K562 (cell line): ENCODE results near the gene LPCAT2. TPM values are rescaled to one million over a fixed set of nuclear protein-coding genes. Genes with fewer than 3 reads are reported as not detected.

Experiments used
- ATAC-seq: fragments of 200-7000 bp; cut with Tn5 transposase; 3 replicates; pipeline ENCODE4 v1.9.1; 2020; ENCODE audit warnings: moderate library complexity
- BruUV-seq: library from RNA; stranded (reverse); fragments of 400-500 nt; replicated peaks from 2 replicates; lab custom pipeline; 2021; lab: Mats Ljungman, UMichigan
- CTCF ChIA-PET: fragments of 300-600 bp; formaldehyde crosslinking; extraction: SDS; loops from one replicate; lab custom pipeline; 2021; ENCODE audit warnings: low intra/inter-chr PET ratio; lab: Yijun Ruan, JAX
- POLR2A ChIA-PET: fragments of 300-600, 350-650 bp; sonication (Branson Sonifier 250); formaldehyde crosslinking; extraction: SDS; loops from one replicate; lab custom pipeline; 2021; ENCODE audit warnings: antibody characterized with exemption, inconsistent platforms; lab: Yijun Ruan, JAX
- DNase-seq, 4 experiments: peaks; one replicate each; pipeline versions ENCODE4 v3.0.0 to v3.0.0-alpha.2; 2011 to 2018; ENCODE audit warnings: low spot score in 3 of 4, mixed read lengths in 3 of 4; ENCODE audit errors: extremely low read depth in 1 of 4
- FAIRE-seq: peaks from 2 replicates; lab custom pipeline; 2011; peaks lifted over from hg19 to GRCh38; lab: Jason Lieb, UNC
- H2AFZ ChIP-seq: 2 replicates; pipeline ENCODE4 v1.6.0; 2011; ENCODE audit warnings: low read depth, low read length, control low read depth, inconsistent platforms
- H3K27ac ChIP-seq: fragments of 200-600 bp; 3 replicates; pipeline ENCODE4 v1.8.0; 2011; ENCODE audit warnings: low read depth, mild to moderate bottlenecking, control low read depth, inconsistent platforms, low read length, moderate library complexity, mixed read lengths; ENCODE audit errors: extremely low read depth
- H3K27me3 ChIP-seq, 2 experiments: fragments of 300-600 bp in 1 of 2; 2 replicates in 1 of 2; 3 replicates in 1 of 2; pipeline versions ENCODE4 v1.6.0 to v1.8.0; 2011; ENCODE audit warnings: inconsistent platforms in 2 of 2, low read length in 2 of 2, mild to moderate bottlenecking in 1 of 2, mixed read lengths in 1 of 2, moderate library complexity in 1 of 2; ENCODE audit not compliant: control insufficient read depth in 2 of 2, insufficient read depth in 2 of 2
- H3K36me3 ChIP-seq: fragments of 300-600 bp; 3 replicates; pipeline ENCODE4 v1.8.0; 2011; ENCODE audit warnings: mild to moderate bottlenecking, low read length, inconsistent platforms; ENCODE audit not compliant: control insufficient read depth, insufficient read depth
- H3K4me1 ChIP-seq, 2 experiments: fragments of 200-600 bp in 1 of 2; replicated peaks in 1 of 2; 2 replicates in 1 of 2; 3 replicates in 1 of 2; pipeline versions ENCODE4 v1.5.1 to v1.8.0; 2011; ENCODE audit warnings: inconsistent platforms in 2 of 2, low read length in 2 of 2, mild to moderate bottlenecking in 1 of 2, mixed read lengths in 1 of 2, moderate library complexity in 1 of 2; ENCODE audit not compliant: control insufficient read depth in 2 of 2, insufficient read depth in 2 of 2
- H3K4me2 ChIP-seq: 2 replicates; pipeline ENCODE4 v1.6.1; 2011; ENCODE audit warnings: low read length, control low read depth, inconsistent platforms, mixed read lengths; ENCODE audit not compliant: insufficient read depth
- H3K4me3 ChIP-seq: fragments of 200-600 bp; sonication (generic), shearing (Covaris generic); 2 replicates; pipeline ENCODE4 v1.5.1; 2016; ENCODE audit warnings: control low read depth, inconsistent platforms
- H3K79me2 ChIP-seq: fragments of 200-600 bp; 3 replicates; pipeline ENCODE4 v1.8.0; 2011; ENCODE audit warnings: low read length, inconsistent platforms; ENCODE audit not compliant: control insufficient read depth, insufficient read depth
- H3K9ac ChIP-seq, 2 experiments: 2 replicates each; pipeline versions ENCODE4 v1.6.0 to v1.6.1; 2011; ENCODE audit warnings: low read depth in 2 of 2, low read length in 2 of 2, control low read depth in 1 of 2, inconsistent platforms in 1 of 2, mild to moderate bottlenecking in 1 of 2, mixed read lengths in 1 of 2; ENCODE audit not compliant: insufficient read depth in 1 of 2
- H3K9me1 ChIP-seq: one replicate; pipeline ENCODE4 v1.6.0; 2011; ENCODE audit warnings: inconsistent platforms, mild to moderate bottlenecking, low read length, moderate library complexity; ENCODE audit not compliant: control insufficient read depth, insufficient read depth
- H3K9me3 ChIP-seq: replicated peaks from 2 replicates; pipeline ENCODE4 v1.5.1; 2011; ENCODE audit warnings: low read depth, low read length, inconsistent platforms; ENCODE audit not compliant: control insufficient read depth, insufficient read depth
- H4K20me1 ChIP-seq: replicated peaks from 2 replicates; pipeline ENCODE4 v1.6.1; 2011; ENCODE audit warnings: low read length, inconsistent platforms, mixed read lengths; ENCODE audit not compliant: control insufficient read depth, insufficient read depth
- BDP1 ChIP-seq: IDR thresholded peaks from 3 replicates; pipeline ENCODE4 v1.6.1; 2011; ENCODE audit not compliant: insufficient read length, insufficient read depth
- BRF1 ChIP-seq: IDR thresholded peaks from 3 replicates; pipeline ENCODE4 v1.6.1; 2011; ENCODE audit warnings: borderline replicate concordance, mild to moderate bottlenecking; ENCODE audit not compliant: insufficient read length; ENCODE audit errors: extremely low read depth
- FIP1L1 ChIP-seq: fragments of 200-400 bp; formaldehyde crosslinking; IDR thresholded peaks from 2 replicates; pipeline ENCODE4 v1.6.1; 2018; ENCODE audit warnings: mild to moderate bottlenecking, low read depth, low read length; ENCODE audit not compliant: poor library complexity, severe bottlenecking
- FOXM1 ChIP-seq, 2 experiments: fragments of 450-650 bp in 1 of 2; sonication (generic) in 1 of 2; formaldehyde crosslinking in 1 of 2; IDR thresholded peaks; 2 replicates each; pipeline versions ENCODE4 v1.6.1 to v1.9.0; 2017 to 2022; ENCODE audit warnings: low read depth in 2 of 2, mild to moderate bottlenecking in 2 of 2, missing genetic modification reagents in 1 of 2, moderate library complexity in 1 of 2
- HMGXB4 ChIP-seq: sonication (generic); formaldehyde crosslinking; IDR thresholded peaks from 2 replicates; pipeline ENCODE4 v1.8.1; 2023; ENCODE audit warnings: mild to moderate bottlenecking, missing genetic modification reagents
- ID3 ChIP-seq, 2 experiments: fragments of 250-450 bp in 1 of 2; fragments of 450-650 bp in 1 of 2; sonication (Bioruptor Pico) in 1 of 2; IDR thresholded peaks; 2 replicates each; pipeline versions ENCODE4 v1.6.1 to v1.8.0; 2016 to 2021; ENCODE audit warnings: mild to moderate bottlenecking in 2 of 2, moderate library complexity in 2 of 2, missing compliant biosample characterization in 1 of 2, missing genetic modification characterization in 1 of 2
- MBD2 ChIP-seq: sonication (generic); IDR thresholded peaks from 2 replicates; pipeline ENCODE4 v1.6.1; 2016; ENCODE audit warnings: low read depth, borderline replicate concordance
- PHF21A ChIP-seq: fragments of 450-650 bp; IDR thresholded peaks from 2 replicates; pipeline ENCODE4 v1.6.1; 2017; ENCODE audit warnings: low read depth, borderline replicate concordance
- PPARD ChIP-seq: fragments of 250-450 bp; sonication (Bioruptor Pico); IDR thresholded peaks from 2 replicates; pipeline ENCODE4 v1.8.0; 2022; ENCODE audit warnings: inconsistent platforms, mild to moderate bottlenecking, moderate library complexity
- SREBF2 ChIP-seq: sonication (generic); formaldehyde crosslinking; IDR thresholded peaks from 2 replicates; pipeline ENCODE4 v1.4.0; 2020; ENCODE audit warnings: mild to moderate bottlenecking, missing genetic modification reagents
- TAL1 ChIP-seq: fragments of 450-650 bp; IDR thresholded peaks from 2 replicates; pipeline ENCODE4 v1.6.1; 2016; ENCODE audit warnings: mild to moderate bottlenecking
- TCF7 ChIP-seq: sonication (generic); IDR thresholded peaks from 2 replicates; pipeline ENCODE4 v1.6.1; 2016; ENCODE audit warnings: antibody characterized with exemption, borderline replicate concordance
- ZNF324 ChIP-seq: fragments of 250-450 bp; sonication (Bioruptor Pico); IDR thresholded peaks from 2 replicates; pipeline ENCODE4 v1.4.0; 2020; ENCODE audit warnings: mild to moderate bottlenecking
- ZNF696 ChIP-seq: fragments of 250-450 bp; sonication (Bioruptor Pico); conservative IDR thresholded peaks from 2 replicates; pipeline ENCODE4 v1.4.0; 2020; ENCODE audit warnings: mild to moderate bottlenecking, moderate library complexity
- WGBS: fragments of 100-300 bp; shearing (Covaris generic); methylation state at CpG from one replicate; pipeline ENCODE4 v1.1.6; 2016; ENCODE audit warnings: low coverage, mixed read lengths; ENCODE audit not compliant: insufficient coverage; ENCODE audit errors: missing lambda C conversion rate; 5-methylcytosine and 5-hydroxymethylcytosine counted together
- in situ Hi-C: fragments of 300-500 bp; cut with MboI; formaldehyde crosslinking; loops from 4 replicates; pipeline ENCODE4 v1.15.0; 2018; ENCODE audit warnings: inconsistent platforms, mixed read lengths
- intact Hi-C: fragments of 100-400 bp; cut with micrococcal nuclease; formaldehyde crosslinking; loops from 2 replicates; pipeline ENCODE4 v1.14.2; 2022
- polyA plus RNA-seq, 8 experiments: library from polyadenylated mRNA; depleted of rRNA in 4 of 8; stranded (reverse) in 5 of 8; unstranded in 3 of 8; fragments of >200 nt; fragmentation: Nextera tagmentation in 2 of 8; fragmentation: Illumina TruSeq in 1 of 8; extraction: Ambion mirVana in 2 of 8; extraction: Trizol in 1 of 8; gene quantifications; 2 replicates each; pipeline versions ENCODE4 v1.2.1 to v1.2.3, GENCODE V29; 2011 to 2014; ENCODE audit warnings: inconsistent platforms in 1 of 8, missing spikeins in 1 of 8
- total RNA-seq, 7 experiments: library from RNA; depleted of rRNA in 6 of 7; stranded (reverse); fragments of >200 nt in 6 of 7; fragmentation: Illumina TruSeq in 2 of 7; extraction: Trizol in 2 of 7; gene quantifications; 2 replicates each; pipeline versions ENCODE4 v1.2.1 to v1.2.3, GENCODE V29; 2011 to 2021; ENCODE audit warnings: low replicate concordance in 1 of 7

LPCAT2 gene
- total and polyA plus RNA-seq, 9 of the 15 experiments (the other 6 are each of a cell fraction or from before 2014, with no cell fraction given), result 2.9 to 15.0 (median 7.3) TPM

- no peaks in the 10 kb centered on the region for H3K9me1 ChIP-seq
- FAIRE-seq (no peak), DNase-seq (no peak), ATAC-seq (no peak)
- H3K4me3 ChIP-seq, result no peak overlapping the region
- no peak overlapping the region for H3K4me2 ChIP-seq
- WGBS, result 3% methylated on average over 13 of the region's 13 CpGs
- no peaks in the 10 kb centered on the region for H3K9me3 ChIP-seq
- ChIA-PET CTCF (no interaction called here), POLR2A (no interaction called here)
- no peak overlapping the region for H3K9ac ChIP-seq
- in situ Hi-C loops (no loop called here), intact Hi-C loops (no loop called here)
- no peak for TF ChIP-seq BRF1
- TF ChIP-seq FOXM1 (IDR thresholded peaks at IDR 0.05; ENCODE audit: low read depth), result no peak
- no peak for TF ChIP-seq FOXM1 (CRISPR knock-in tag; IDR thresholded peaks at IDR 0.05; ENCODE audit: low read depth)
- no peak for TF ChIP-seq ZNF324 (CRISPR knock-in tag)
- no peak for TF ChIP-seq TAL1
- no peak for TF ChIP-seq FIP1L1
- TF ChIP-seq HMGXB4 (CRISPR knock-in tag), result no peak
- TF ChIP-seq TCF7, result no peak
- TF ChIP-seq MBD2, result no peak
- no peak for TF ChIP-seq ID3 (CRISPR knock-in tag; IDR thresholded peaks at IDR 0.05)
- no peak for TF ChIP-seq ID3 (tag; IDR thresholded peaks at IDR 0.05)
- TF ChIP-seq ZNF696 (CRISPR knock-in tag), result no peak
- no peak for TF ChIP-seq BDP1
- no peak for TF ChIP-seq PHF21A
- TF ChIP-seq SREBF2 (CRISPR knock-in tag), result no peak
- no peak for TF ChIP-seq PPARD
- H4K20me1 ChIP-seq, result no peaks in the 10 kb centered on the region; the same call in 1 of the 2 replicates
- H3K79me2 ChIP-seq, result no peaks in the 10 kb centered on the region
- H3K4me1 ChIP-seq, result no peaks in the 10 kb centered on the region
- no peak overlapping the region for H3K27ac ChIP-seq
- no peaks in the 10 kb centered on the region for H3K36me3 ChIP-seq
- no TSS peak for BruUV-seq
- peaks cover 7 to 41% of the 10 kb centered on the region in 2 experiments; a peak in 3 of 5 replicates for H3K27me3 ChIP-seq
- no peak overlapping the region for H2AFZ ChIP-seq
Observed at GRCh38 chr16:55487048-55487803, 21.6 kb upstream of the LPCAT2 start.
